HepG2 (cell line): ENCODE measurements around the gene NOTO. TPM values are rescaled to one million over a fixed set of nuclear protein-coding genes. Genes with fewer than 3 reads are reported as not detected.
A peak's percentile ranks its signal among the peaks of the same experiment; 100 is the strongest.

Source experiments
- CSRNP1 ChIP-seq: sonication (generic); formaldehyde crosslinking; IDR thresholded peaks from 2 replicates; pipeline ENCODE4 v1.8.1; 2023; ENCODE audit warnings: mild to moderate bottlenecking, missing genetic modification reagents
- DNMT3B ChIP-seq: conservative IDR thresholded peaks from 2 replicates; pipeline ENCODE4 v1.6.1; 2016; ENCODE audit warnings: missing biosample characterization, control low read depth
- HNF1A ChIP-seq, 2 experiments: sonication (generic) in 1 of 2; formaldehyde crosslinking in 1 of 2; IDR thresholded peaks; 2 replicates each; pipeline versions ENCODE4 v1.4.0 to v1.6.1; 2016 to 2020; ENCODE audit warnings: borderline replicate concordance in 1 of 2, low read depth in 1 of 2, mild to moderate bottlenecking in 1 of 2, missing genetic modification reagents in 1 of 2
- IKZF1 ChIP-seq: fragments of 450-650 bp; IDR thresholded peaks from 2 replicates; pipeline ENCODE4 v1.7.1; 2016
- KAT2B ChIP-seq: fragments of 150-350 bp; IDR thresholded peaks from 2 replicates; pipeline ENCODE4 v1.6.1; 2014; ENCODE audit warnings: low read depth, low read length, borderline replicate concordance
- KDM2A ChIP-seq: sonication (generic); formaldehyde crosslinking; IDR thresholded peaks from 2 replicates; pipeline ENCODE4 v1.4.0; 2020; ENCODE audit warnings: low read depth, missing genetic modification reagents, borderline replicate concordance
- NPAS2 ChIP-seq: sonication (generic); formaldehyde crosslinking; IDR thresholded peaks from 2 replicates; pipeline ENCODE4 v1.8.0; 2022; ENCODE audit warnings: mild to moderate bottlenecking, missing genetic modification reagents, borderline replicate concordance
- RFX1 ChIP-seq: fragments of 450-650 bp; IDR thresholded peaks from 2 replicates; pipeline ENCODE4 v1.6.1; 2017
- SRF ChIP-seq: IDR thresholded peaks from 2 replicates; pipeline ENCODE4 v1.6.1; 2011; ENCODE audit warnings: mild to moderate bottlenecking, low read depth, low read length, moderate library complexity
- SRSF9 ChIP-seq: fragments of 200-400 bp; formaldehyde crosslinking; IDR thresholded peaks from 2 replicates; pipeline ENCODE4 v1.6.1; 2018; ENCODE audit warnings: borderline replicate concordance, mild to moderate bottlenecking, low read depth, low read length; ENCODE audit not compliant: insufficient read depth, poor library complexity, severe bottlenecking
- TAF15 ChIP-seq: fragments of 200-400 bp; formaldehyde crosslinking; IDR thresholded peaks from one replicate; pipeline ENCODE4 v1.6.1; 2018; ENCODE audit warnings: mild to moderate bottlenecking, low read depth, low read length; ENCODE audit not compliant: poor library complexity, severe bottlenecking
- TCF7L2 ChIP-seq: IDR thresholded peaks from 2 replicates; pipeline ENCODE4 v1.6.1; 2011; ENCODE audit warnings: mild to moderate bottlenecking, low read depth, low read length, moderate library complexity
- TRIM22 ChIP-seq: fragments of 450-650 bp; IDR thresholded peaks from 2 replicates; pipeline ENCODE4 v1.6.1; 2017
- ZBTB34 ChIP-seq: sonication (generic); formaldehyde crosslinking; IDR thresholded peaks from 2 replicates; pipeline ENCODE4 v1.8.0; 2022; ENCODE audit warnings: mild to moderate bottlenecking, missing genetic modification reagents
- ZFP90 ChIP-seq: sonication (generic); formaldehyde crosslinking; IDR thresholded peaks from 2 replicates; pipeline ENCODE4 v1.8.0; 2022; ENCODE audit warnings: missing genetic modification reagents, mild to moderate bottlenecking, inconsistent platforms, borderline replicate concordance
- ZNF564 ChIP-seq: sonication (generic); formaldehyde crosslinking; IDR thresholded peaks from 2 replicates; pipeline ENCODE4 v1.8.1; 2023; ENCODE audit warnings: mild to moderate bottlenecking, missing genetic modification reagents
- ZSCAN29 ChIP-seq: sonication (generic); formaldehyde crosslinking; conservative IDR thresholded peaks from 2 replicates; pipeline ENCODE4 v1.4.0; 2020; ENCODE audit warnings: mild to moderate bottlenecking, missing genetic modification reagents
- polyA plus RNA-seq, 8 experiments: library from polyadenylated mRNA; depleted of rRNA in 3 of 8; stranded (reverse) in 7 of 8; unstranded in 1 of 8; fragments of >200 nt; fragmentation: Illumina TruSeq in 4 of 8; extraction: Trizol in 4 of 8; gene quantifications; 2 replicates each; pipeline versions ENCODE4 v1.2.1 to v1.2.3, GENCODE V29; 2011 to 2016; ENCODE audit warnings: low read depth in 4 of 8, missing spikeins in 1 of 8, mixed read lengths in 1 of 8; ENCODE audit not compliant: insufficient read depth in 1 of 8
- total RNA-seq, 5 experiments: library from RNA; depleted of rRNA; stranded (reverse); fragments of >200 nt; fragmentation: Illumina TruSeq; extraction: Trizol; gene quantifications; 2 replicates each; pipeline ENCODE4 v1.2.3, GENCODE V29; 2016; ENCODE audit warnings: low read depth in 1 of 5
- TF ChIP-seq, protein P1 (sequence below): sonication (generic); formaldehyde crosslinking; IDR thresholded peaks from 2 replicates; pipeline ENCODE4 v1.5.0; 2020; ENCODE audit warnings: missing genetic modification reagents

The NOTO gene
- total and polyA plus RNA-seq, 2 of the 13 experiments (the other 11 are each of a cell fraction or from before 2014, with no cell fraction given), result not detected

- TF ChIP-seq HNF1A (IDR thresholded peaks at IDR 0.05; ENCODE audit: low read depth), result no peak
- peak; percentile 62 for TF ChIP-seq HNF1A (CRISPR knock-in tag; IDR thresholded peaks at IDR 0.05; ENCODE audit: borderline replicate concordance)
- no peak for TF ChIP-seq RFX1
- TF ChIP-seq ZSCAN29 (CRISPR knock-in tag), result 0 out of 2 replicates have a peak, but pooled peaks have one; percentile 54
- no peak for TF ChIP-seq SRSF9
- 0 out of 2 replicates have a peak, but pooled peaks have one; percentile 3 for TF ChIP-seq SRF
- TF ChIP-seq ZBTB34 (CRISPR knock-in tag), result no peak
- no peak for TF ChIP-seq NPAS2 (CRISPR knock-in tag)
- TF ChIP-seq, protein P1, sequence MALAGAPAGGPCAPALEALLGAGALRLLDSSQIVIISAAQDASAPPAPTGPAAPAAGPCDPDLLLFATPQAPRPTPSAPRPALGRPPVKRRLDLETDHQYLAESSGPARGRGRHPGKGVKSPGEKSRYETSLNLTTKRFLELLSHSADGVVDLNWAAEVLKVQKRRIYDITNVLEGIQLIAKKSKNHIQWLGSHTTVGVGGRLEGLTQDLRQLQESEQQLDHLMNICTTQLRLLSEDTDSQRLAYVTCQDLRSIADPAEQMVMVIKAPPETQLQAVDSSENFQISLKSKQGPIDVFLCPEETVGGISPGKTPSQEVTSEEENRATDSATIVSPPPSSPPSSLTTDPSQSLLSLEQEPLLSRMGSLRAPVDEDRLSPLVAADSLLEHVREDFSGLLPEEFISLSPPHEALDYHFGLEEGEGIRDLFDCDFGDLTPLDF, result peak; percentile 77; the same call in 1 of the 2 replicates
- no peak for TF ChIP-seq IKZF1
- no peak for TF ChIP-seq KAT2B
- peak; percentile 94 for TF ChIP-seq KDM2A
- no peak; the same call in none of the 2 replicates for TF ChIP-seq ZNF564 (CRISPR knock-in tag)
- no peak for TF ChIP-seq TAF15
- no peak for TF ChIP-seq TRIM22
- no peak for TF ChIP-seq TCF7L2
- TF ChIP-seq DNMT3B (CRISPR knock-in tag), result peak; percentile 46
- peak; percentile 73 for TF ChIP-seq ZFP90 (CRISPR knock-in tag)
- 0 out of 2 replicates have a peak, but pooled peaks have one; percentile 3 for TF ChIP-seq CSRNP1 (CRISPR knock-in tag)
Observed at GRCh38 chr2:73233154-73233931, 31.0 kb downstream of the NOTO start, which contains the start of gene PRADC1 (continued).
